Common myeloid progenitor, CD34-positive (primary cell): ENCODE data around the gene KLHDC9.
"Not testable (repeated sequence)": the region's sequence is repeated elsewhere in the genome, so short reads cannot be mapped to it uniquely, and the experiment has no call there.

ENCODE experiments used
- CTCF ChIA-PET: fragments of 350-600 bp; sonication (Branson Sonifier 250); formaldehyde crosslinking; loops from one replicate; lab custom pipeline; 2021; ENCODE audit warnings: antibody characterized with exemption; lab: Charles Lee
- POLR2A ChIA-PET: fragments of 350-600 bp; sonication (Branson Sonifier 250); formaldehyde crosslinking; loops from one replicate; lab custom pipeline; 2021; ENCODE audit warnings: antibody characterized with exemption; lab: Charles Lee
- DNase-seq, 3 donors: peaks; one replicate each; pipeline versions ENCODE4 v3.0.0 to v3.0.0-alpha.2; 2013
- H3K27ac ChIP-seq, 2 experiments: 1 replicate in 1 of 2; 2 replicates in 1 of 2; pipeline ENCODE4 v1.7.0; 2013; ENCODE audit warnings: inconsistent platforms in 2 of 2, low read length in 2 of 2, mild to moderate bottlenecking in 2 of 2, low read depth in 1 of 2, moderate library complexity in 1 of 2; ENCODE audit not compliant: severe bottlenecking in 2 of 2, insufficient read depth in 1 of 2, poor library complexity in 1 of 2
- H3K27me3 ChIP-seq, 5 experiments: replicated peaks in 2 of 5; 1 replicate in 3 of 5; 2 replicates in 2 of 5; pipeline versions ENCODE4 v1.6.1 to v1.7.0; 2013; ENCODE audit warnings: low read length in 4 of 5, mild to moderate bottlenecking in 2 of 5, moderate library complexity in 2 of 5, inconsistent platforms in 1 of 5; ENCODE audit not compliant: insufficient read depth in 5 of 5, control insufficient read depth in 4 of 5
- H3K36me3 ChIP-seq, 4 experiments: 1 replicate in 2 of 4; 2 replicates in 2 of 4; pipeline versions ENCODE4 v1.6.1 to v1.7.0; 2013; ENCODE audit warnings: low read length in 3 of 4, control low read depth in 1 of 4, mild to moderate bottlenecking in 1 of 4; ENCODE audit not compliant: control insufficient read depth in 4 of 4, insufficient read depth in 4 of 4
- H3K4me1 ChIP-seq, 4 experiments: 1 replicate in 3 of 4; 2 replicates in 1 of 4; pipeline versions ENCODE4 v1.6.1 to v1.7.1; 2013; ENCODE audit warnings: low read length in 3 of 4, mild to moderate bottlenecking in 3 of 4, control low read depth in 1 of 4, inconsistent platforms in 1 of 4, moderate library complexity in 1 of 4; ENCODE audit not compliant: control insufficient read depth in 4 of 4, insufficient read depth in 4 of 4; ENCODE audit errors: control extremely low read depth in 1 of 4
- H3K4me3 ChIP-seq, 7 experiments: 1 replicate in 4 of 7; 2 replicates in 3 of 7; pipeline versions ENCODE4 v1.5.1 to v1.7.0; 2013; ENCODE audit warnings: mild to moderate bottlenecking in 7 of 7, low read length in 6 of 7, moderate library complexity in 6 of 7, inconsistent platforms in 2 of 7, low read depth in 2 of 7, control low read depth in 1 of 7; ENCODE audit not compliant: insufficient read depth in 4 of 7, control insufficient read depth in 1 of 7; ENCODE audit errors: extremely low read depth in 1 of 7
- H3K9me3 ChIP-seq, 5 experiments: 1 replicate in 4 of 5; 2 replicates in 1 of 5; pipeline versions ENCODE4 v1.6.1 to v1.7.1; 2013; ENCODE audit warnings: low read length in 4 of 5, mild to moderate bottlenecking in 2 of 5, inconsistent platforms in 1 of 5, low read depth in 1 of 5, moderate library complexity in 1 of 5; ENCODE audit not compliant: control insufficient read depth in 4 of 5, insufficient read depth in 2 of 5; ENCODE audit errors: control extremely low read depth in 1 of 5
- WGBS: methylation state at CpG from one replicate; pipeline ENCODE4 v1.1.5; 2013; ENCODE audit not compliant: insufficient coverage; 5-methylcytosine and 5-hydroxymethylcytosine counted together

Gene KLHDC9

DNA sequence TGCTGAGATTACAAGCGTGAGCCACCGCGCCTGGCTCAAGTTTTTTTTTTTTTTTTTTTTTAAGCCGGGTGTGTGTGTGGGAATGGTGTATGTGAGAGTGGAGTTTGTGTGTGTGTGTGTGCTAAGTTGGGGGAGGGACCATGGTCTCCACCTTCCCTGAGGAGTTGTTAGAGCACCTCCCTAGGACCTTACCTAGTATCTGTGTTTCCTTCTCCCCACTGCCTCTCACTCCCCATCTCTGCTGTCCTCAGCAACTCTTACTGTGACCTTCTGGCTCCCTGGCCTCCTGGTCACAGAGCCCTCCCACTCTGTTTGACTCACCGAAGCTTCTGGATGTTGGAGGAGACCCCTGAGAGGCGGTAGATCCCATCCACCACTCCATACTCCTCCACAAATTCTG is 38.9 kb upstream of the KLHDC9 start:
- Histone ChIP-seq H3K27ac (no peak overlapping the region), H3K9me3 (no peaks in the 10 kb centered on the region), H3K36me3 (peaks cover 12 to 48% (median 39%) of the 10 kb centered on the region in 4 experiments), H3K27me3 (no peaks in the 10 kb centered on the region), H3K4me1 (peaks cover 0 to 2% (median 0%) of the 10 kb centered on the region in 4 experiments), H3K4me3 (no peak overlapping the region)
- POLR2A ChIA-PET = no interaction called here
- CTCF ChIA-PET = interaction anchor here (0.5 to 2.9 kb wide), 5 partner anchors 9 to 61 kb away, joined by 3 to 13 read pairs (median 10); partner anchors contain the start of genes ARHGAP30 and USF1
- DNase-seq = no peak
- 100% methylated on average over 1 of the region's 6 CpGs for WGBS

DNA sequence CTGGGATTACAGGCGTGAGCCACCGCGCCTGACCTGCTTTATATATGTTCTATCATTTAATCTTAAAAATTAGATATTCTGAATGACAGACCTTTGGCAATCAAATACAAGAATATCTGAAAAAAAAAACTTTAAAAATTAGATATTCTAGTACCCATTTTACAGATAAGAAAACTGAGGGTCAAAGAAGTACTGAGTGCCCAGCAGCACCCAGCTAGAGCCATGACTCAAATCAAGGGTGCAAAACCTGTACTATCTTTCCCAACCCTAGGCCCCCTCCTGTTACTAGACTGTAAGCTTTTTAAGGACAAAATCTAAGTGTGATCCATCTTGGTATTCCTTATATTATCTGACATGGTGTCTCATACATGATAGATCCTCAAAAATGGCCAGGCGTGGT is 36.7 kb upstream of the KLHDC9 start:
- ChIA-PET CTCF (interaction anchor here (0.6 to 2.9 kb wide), 6 partner anchors 9 to 64 kb away, joined by 4 to 13 read pairs (median 8); partner anchors contain the start of genes ARHGAP30 and USF1), POLR2A (interaction anchor here (0.6 kb wide), 1 partner anchor 16 kb away, joined by 4 read pairs; no protein-coding TSS in a partner anchor)
- Histone ChIP-seq H3K27ac (no peak overlapping the region), H3K36me3 (peaks cover 9 to 38% (median 26%) of the 10 kb centered on the region in 4 experiments), H3K4me1 (peaks cover 0 to 3% (median 2%) of the 10 kb centered on the region in 4 experiments), H3K9me3 (no peaks in the 10 kb centered on the region), H3K27me3 (no peaks in the 10 kb centered on the region), H3K4me3 (no peak overlapping the region)
- no peak for DNase-seq
- no CpG with 5 or more reads among the region's 4 CpGs for WGBS

DNA sequence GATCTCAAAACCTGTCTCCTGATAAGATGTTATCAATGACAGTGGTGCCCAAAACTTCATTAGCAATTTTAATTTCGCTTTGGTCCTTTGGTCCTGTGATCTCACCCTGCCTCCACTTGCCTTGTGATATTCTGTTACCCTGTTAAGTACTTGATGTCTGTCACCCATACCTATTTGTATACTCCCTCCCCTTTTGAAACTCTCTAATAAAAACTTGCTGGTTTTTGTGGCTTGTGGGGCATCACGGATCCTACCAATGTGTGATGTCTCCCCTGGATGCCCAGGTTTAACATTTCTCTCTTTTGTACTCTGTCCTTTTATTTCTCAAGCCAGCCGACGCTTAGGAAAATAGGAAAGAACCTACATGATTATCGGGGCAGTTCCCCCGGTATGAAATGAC is 34.2 kb upstream of the KLHDC9 start:
- peaks cover 9 to 26% (median 24%) of the 10 kb centered on the region in 4 experiments for H3K4me1 ChIP-seq
- CTCF ChIA-PET = interaction anchor here (13.6 kb wide), 1 partner anchor 21 kb away, joined by 166 read pairs; the partner anchor contains the start of genes TSTD1 and USF1

DNA sequence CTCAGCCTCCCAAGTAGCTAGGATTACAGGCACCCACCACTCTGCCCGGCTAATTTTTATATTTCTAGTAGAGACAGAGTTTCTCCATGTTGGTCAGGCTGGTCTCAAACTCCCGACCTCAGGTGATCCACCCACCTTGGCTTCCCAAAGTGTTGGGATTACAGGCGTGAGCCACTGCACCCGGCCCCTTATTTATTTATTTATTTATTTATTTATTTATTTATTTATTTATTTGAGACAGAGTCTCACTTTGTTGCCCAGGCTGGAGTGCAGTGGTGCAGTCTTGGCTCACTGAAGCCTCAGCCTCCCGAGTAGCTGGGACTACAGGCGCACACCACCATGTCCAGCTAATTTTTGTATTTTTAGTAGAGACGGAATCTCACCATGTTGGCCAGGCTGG is 32.5 kb upstream of the KLHDC9 start:
- WGBS = 100% methylated on average over 3 of the region's 7 CpGs
- H3K27me3 ChIP-seq, H3K27ac ChIP-seq, H3K4me3 ChIP-seq, POLR2A ChIA-PET, H3K9me3 ChIP-seq, DNase-seq: not testable (repeated sequence)
- Histone ChIP-seq H3K4me1 (peaks cover 13 to 43% (median 42%) of the 10 kb centered on the region in 4 experiments), H3K36me3 (peaks cover 4 to 20% (median 11%) of the 10 kb centered on the region in 4 experiments)
- CTCF ChIA-PET = interaction anchor here (1.1 to 13.6 kb wide), 2 partner anchors 9 to 23 kb away, joined by 3 to 166 read pairs; partner anchors contain the start of genes TSTD1 and USF1

More for the DNA sequence above, 34.2 kb upstream of the KLHDC9 start:
- H3K4me3 ChIP-seq, H3K27me3 ChIP-seq, H3K9me3 ChIP-seq, DNase-seq, POLR2A ChIA-PET, H3K27ac ChIP-seq: not testable (repeated sequence)
- H3K36me3 ChIP-seq = peaks cover 9 to 29% (median 19%) of the 10 kb centered on the region in 4 experiments
- 95% methylated on average over 5 of the region's 6 CpGs for WGBS

DNA sequence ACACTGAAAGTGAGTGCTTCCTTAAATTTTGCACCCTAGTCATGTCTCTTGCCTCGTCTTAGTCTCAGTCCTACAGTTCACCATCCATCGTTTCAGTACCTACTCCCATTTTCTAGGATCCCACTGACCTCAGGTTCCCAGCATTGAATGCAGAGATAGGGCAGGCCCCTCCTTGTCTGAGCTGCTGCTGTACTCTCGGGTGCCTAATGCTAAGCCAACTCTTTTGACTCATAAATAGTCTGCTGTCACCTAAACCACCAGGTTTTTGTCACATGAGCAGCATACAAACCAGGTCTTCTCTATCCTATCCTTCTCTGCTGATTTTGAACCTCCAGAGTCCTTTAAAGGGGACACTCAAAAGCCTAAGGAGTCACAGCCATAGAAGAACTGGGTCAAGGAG is 31.5 kb upstream of the KLHDC9 start:
- H3K27ac ChIP-seq = peak overlapping the region; percentile 14 to 46
- POLR2A ChIA-PET = no interaction called here

DNA sequence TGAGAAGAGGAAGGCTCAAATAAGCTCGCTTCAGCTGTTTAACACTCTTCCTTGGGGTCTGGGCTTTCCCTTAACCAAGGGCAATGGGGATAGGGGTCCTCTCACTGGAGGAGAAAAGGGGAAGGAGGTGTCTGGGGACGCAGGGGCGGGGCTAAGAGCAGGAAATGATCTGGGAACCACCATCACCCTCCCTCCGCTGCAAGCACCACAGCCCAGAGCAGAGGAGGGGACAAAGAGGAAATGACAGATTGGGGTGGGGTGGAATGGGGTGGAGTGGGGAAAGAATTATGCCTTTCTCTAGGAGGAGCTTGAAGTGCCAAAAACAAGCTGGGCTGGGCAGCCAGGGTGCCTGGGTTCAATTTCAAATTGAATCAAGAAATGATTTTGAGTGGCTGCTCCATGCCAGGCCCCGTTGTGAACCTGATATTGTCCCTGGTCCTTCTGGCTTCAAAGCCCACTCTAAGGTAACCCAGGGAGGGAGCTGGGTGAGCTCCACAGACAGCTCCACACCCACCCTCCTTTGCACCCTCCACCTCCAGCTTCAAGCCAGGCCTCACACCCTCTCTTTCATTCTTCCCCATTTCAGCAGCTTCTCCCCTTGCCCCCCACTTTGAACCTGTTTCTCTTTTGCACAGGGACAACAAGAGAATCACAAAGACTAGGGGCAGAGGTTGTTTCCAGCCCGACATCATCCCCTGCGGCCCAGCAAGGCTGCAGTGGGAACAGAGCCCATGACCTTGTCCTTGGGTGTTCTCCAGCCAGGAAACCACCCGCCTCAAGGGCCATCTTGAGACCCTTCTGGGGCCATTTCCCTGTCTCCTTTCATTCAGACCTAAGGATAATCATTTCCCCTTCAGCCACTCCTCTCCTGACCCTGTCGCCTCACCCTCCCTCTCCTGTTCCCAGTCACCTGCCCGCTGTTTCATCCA is 29.6 kb upstream of the KLHDC9 start:
- peak; percentile 94 to 98 (median 97) for DNase-seq
- Histone ChIP-seq H3K27me3 (no peaks in the 10 kb centered on the region), H3K27ac (peak overlapping the region; percentile 72 to 90), H3K4me3 (peak overlapping the region; percentile 32 to 94 (median 81)), H3K4me1 (peaks cover 15 to 66% (median 55%) of the 10 kb centered on the region in 4 experiments), H3K9me3 (no peaks in the 10 kb centered on the region), H3K36me3 (peaks cover 4 to 11% (median 8%) of the 10 kb centered on the region in 4 experiments)
- CTCF ChIA-PET = interaction anchor here (0.8 to 20.2 kb wide), 14 partner anchors 9 to 72 kb away, joined by 3 to 297 read pairs (median 5); partner anchors contain the start of genes KLHDC9, TSTD1 and USF1
- POLR2A ChIA-PET = interaction anchor here (0.8 to 4.4 kb wide), 6 partner anchors 22 to 177 kb away, joined by 3 to 53 read pairs (median 4); partner anchors contain the start of genes KLHDC9 and USF1
- 5% methylated on average over 7 of the region's 10 CpGs for WGBS

More for the DNA sequence above, 31.5 kb upstream of the KLHDC9 start:
- peak in 1 of 3 donors; percentile 15 for DNase-seq
- Histone ChIP-seq H3K9me3 (no peaks in the 10 kb centered on the region), H3K36me3 (peaks cover 4 to 17% (median 11%) of the 10 kb centered on the region in 4 experiments), H3K4me3 (peak overlapping the region in 1 of 7 experiments; percentile 42), H3K4me1 (peaks cover 15 to 50% (median 46%) of the 10 kb centered on the region in 4 experiments), H3K27me3 (no peaks in the 10 kb centered on the region)
- WGBS = 76% methylated on average over 3 of the region's 3 CpGs
- CTCF ChIA-PET = interaction anchor here (0.7 to 13.6 kb wide), 3 partner anchors 24 to 114 kb away, joined by 3 to 166 read pairs (median 73); partner anchors contain the start of genes TSTD1 and USF1
